ENCODE data around the gene SUOX.

DNA sequence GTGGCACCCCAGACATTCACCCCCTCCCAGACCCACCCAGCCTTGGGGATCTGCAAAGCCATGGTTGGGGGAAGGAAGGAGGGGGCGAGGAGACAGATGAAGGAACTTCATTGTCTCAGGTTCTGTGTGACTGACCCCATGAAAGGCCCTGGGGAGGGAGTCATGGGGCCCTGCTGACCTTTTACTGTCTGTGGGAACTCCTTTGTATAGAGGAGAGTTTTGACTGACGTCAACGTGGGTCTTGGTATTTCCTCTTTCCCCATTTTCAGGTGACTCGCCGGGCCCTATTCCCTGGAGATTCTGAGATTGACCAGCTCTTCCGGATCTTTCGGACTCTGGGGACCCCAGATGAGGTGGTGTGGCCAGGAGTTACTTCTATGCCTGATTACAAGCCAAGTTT is 26.3 kb upstream of the SUOX start:
- TF ChIP-seq, protein P1, sequence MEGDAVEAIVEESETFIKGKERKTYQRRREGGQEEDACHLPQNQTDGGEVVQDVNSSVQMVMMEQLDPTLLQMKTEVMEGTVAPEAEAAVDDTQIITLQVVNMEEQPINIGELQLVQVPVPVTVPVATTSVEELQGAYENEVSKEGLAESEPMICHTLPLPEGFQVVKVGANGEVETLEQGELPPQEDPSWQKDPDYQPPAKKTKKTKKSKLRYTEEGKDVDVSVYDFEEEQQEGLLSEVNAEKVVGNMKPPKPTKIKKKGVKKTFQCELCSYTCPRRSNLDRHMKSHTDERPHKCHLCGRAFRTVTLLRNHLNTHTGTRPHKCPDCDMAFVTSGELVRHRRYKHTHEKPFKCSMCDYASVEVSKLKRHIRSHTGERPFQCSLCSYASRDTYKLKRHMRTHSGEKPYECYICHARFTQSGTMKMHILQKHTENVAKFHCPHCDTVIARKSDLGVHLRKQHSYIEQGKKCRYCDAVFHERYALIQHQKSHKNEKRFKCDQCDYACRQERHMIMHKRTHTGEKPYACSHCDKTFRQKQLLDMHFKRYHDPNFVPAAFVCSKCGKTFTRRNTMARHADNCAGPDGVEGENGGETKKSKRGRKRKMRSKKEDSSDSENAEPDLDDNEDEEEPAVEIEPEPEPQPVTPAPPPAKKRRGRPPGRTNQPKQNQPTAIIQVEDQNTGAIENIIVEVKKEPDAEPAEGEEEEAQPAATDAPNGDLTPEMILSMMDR (IDR thresholded peaks at IDR 0.05): no peak
- TF ChIP-seq POLR2A (IDR thresholded peaks at IDR 0.05): no peak
- no peak for TF ChIP-seq POLR2AphosphoS5 (IDR thresholded peaks at IDR 0.05)
